Testis (tissue), 3 donors: ENCODE data around the gene WT1. TPM values are rescaled to one million over a fixed set of nuclear protein-coding genes. Genes with fewer than 3 reads are reported as not detected.

ENCODE experiments used
- DNase-seq: peaks from one replicate; pipeline ENCODE4 v3.0.0-alpha.2; 2019
- H3K27ac ChIP-seq, 2 donors: fragments of 200-600 bp; sonication (generic); one replicate each; pipeline ENCODE4 v1.5.1; 2019
- H3K27me3 ChIP-seq: fragments of 200-600 bp; sonication (generic); one replicate; pipeline ENCODE4 v1.5.1; 2019
- H3K36me3 ChIP-seq: fragments of 200-600 bp; sonication (generic); one replicate; pipeline ENCODE4 v1.5.1; 2017; ENCODE audit warnings: low read depth; ENCODE audit errors: missing control alignments
- H3K4me1 ChIP-seq: fragments of 200-600 bp; sonication (generic); one replicate; pipeline ENCODE4 v1.5.1; 2019
- H3K4me3 ChIP-seq, 2 donors: fragments of 200-600 bp; sonication (generic); one replicate each; pipeline ENCODE4 v1.5.1; 2017 to 2019
- H3K9me3 ChIP-seq: fragments of 200-600 bp; sonication (generic); one replicate; pipeline ENCODE4 v1.5.1; 2017
- POLR2A ChIP-seq: fragments of 450-650 bp; IDR thresholded peaks from one replicate; pipeline ENCODE4 v1.6.1; 2017; ENCODE audit warnings: antibody characterized with exemption, mild to moderate bottlenecking, moderate library complexity
- WGBS, 2 donors: methylation state at CpG; one replicate each; pipeline ENCODE4 v1.1.5; 2018; 5-methylcytosine and 5-hydroxymethylcytosine counted together
- intact Hi-C: fragments of 100-400 bp; cut with DNase I; formaldehyde crosslinking; loops from one replicate; pipeline ENCODE4 v1.15.1; 2023; ENCODE audit warnings: low total_unique reads
- polyA plus RNA-seq: library from polyadenylated mRNA; stranded (reverse); fragments of 350-450 nt; fragmentation: Illumina TruSeq; extraction: RNeasy Lipid Tissue Mini Kit (QIAGEN cat#74804); gene quantifications from one replicate; pipeline ENCODE4 v1.2.3, GENCODE V29; 2014; ENCODE audit warnings: low read depth, low replicate concordance; ENCODE audit not compliant: insufficient read depth
- total RNA-seq, 2 donors: library from RNA; depleted of rRNA; stranded (reverse); fragments of >200 nt; gene quantifications; one replicate each; pipeline ENCODE4 v1.2.3, GENCODE V29; 2016
- TF ChIP-seq, protein P1 (sequence below), 3 experiments: fragments of 450-650 bp in 2 of 3; fragments of 200-600 bp in 1 of 3; sonication (generic) in 1 of 3; IDR thresholded peaks; one replicate each; pipeline ENCODE4 v1.5.1; 2016 to 2019; ENCODE audit warnings: antibody characterized with exemption in 3 of 3, mild to moderate bottlenecking in 2 of 3, moderate library complexity in 1 of 3

Gene WT1
- total and polyA plus RNA-seq, 3 donors from 2014 or later: 62.2 to 278 (median 189) TPM

DNA sequence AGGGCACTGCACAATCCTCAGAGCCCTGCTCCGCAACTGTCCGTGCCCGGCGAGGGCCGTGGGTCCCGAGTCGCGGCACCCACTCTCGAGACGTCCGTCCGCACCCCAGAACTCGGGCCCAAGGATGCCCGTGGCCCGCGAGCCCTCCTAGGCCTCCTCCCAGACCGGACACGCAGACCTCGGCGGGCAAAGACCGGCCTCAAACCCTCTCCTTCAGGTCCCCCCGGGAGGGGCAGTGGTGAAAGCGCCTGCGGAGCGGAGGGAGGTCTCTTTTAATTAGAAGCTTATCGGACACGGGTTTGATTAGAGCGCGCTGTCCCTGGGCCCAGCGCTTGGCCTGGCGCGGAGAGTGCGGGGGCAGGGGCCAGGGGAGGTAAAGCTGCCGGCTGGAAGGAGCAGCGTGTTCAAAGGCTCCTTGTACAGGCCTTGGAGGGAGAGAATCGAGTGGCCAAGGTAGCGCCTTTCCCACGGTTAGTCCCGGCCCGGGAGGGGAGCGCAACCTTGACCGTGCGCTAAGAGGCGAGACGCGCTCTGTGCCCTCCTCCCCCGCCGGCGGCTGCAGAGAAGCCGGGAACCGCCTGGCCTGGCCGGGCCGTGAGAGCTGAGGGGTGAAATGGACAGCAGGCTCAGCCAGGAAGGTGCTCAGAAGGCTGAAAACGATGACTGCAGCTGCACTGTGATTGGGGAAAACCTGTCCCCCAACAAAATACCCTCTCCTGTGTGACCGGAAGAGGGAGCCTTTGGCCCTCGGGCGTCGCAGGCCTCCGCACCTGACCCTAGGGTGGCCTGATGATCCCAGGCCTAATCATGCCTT is 4.6 kb downstream of the WT1 start:
- Histone ChIP-seq H3K4me3 (peak overlapping the region; percentile 41 to 75), H3K27ac (peak overlapping the region; percentile 81 to 91), H3K27me3 (no peaks in the 10 kb centered on the region), H3K9me3 (no peaks in the 10 kb centered on the region), H3K36me3 (no peaks in the 10 kb centered on the region), H3K4me1 (peaks cover 7% of the 10 kb centered on the region)
- no peak for TF ChIP-seq POLR2A
- TF ChIP-seq, protein P1, sequence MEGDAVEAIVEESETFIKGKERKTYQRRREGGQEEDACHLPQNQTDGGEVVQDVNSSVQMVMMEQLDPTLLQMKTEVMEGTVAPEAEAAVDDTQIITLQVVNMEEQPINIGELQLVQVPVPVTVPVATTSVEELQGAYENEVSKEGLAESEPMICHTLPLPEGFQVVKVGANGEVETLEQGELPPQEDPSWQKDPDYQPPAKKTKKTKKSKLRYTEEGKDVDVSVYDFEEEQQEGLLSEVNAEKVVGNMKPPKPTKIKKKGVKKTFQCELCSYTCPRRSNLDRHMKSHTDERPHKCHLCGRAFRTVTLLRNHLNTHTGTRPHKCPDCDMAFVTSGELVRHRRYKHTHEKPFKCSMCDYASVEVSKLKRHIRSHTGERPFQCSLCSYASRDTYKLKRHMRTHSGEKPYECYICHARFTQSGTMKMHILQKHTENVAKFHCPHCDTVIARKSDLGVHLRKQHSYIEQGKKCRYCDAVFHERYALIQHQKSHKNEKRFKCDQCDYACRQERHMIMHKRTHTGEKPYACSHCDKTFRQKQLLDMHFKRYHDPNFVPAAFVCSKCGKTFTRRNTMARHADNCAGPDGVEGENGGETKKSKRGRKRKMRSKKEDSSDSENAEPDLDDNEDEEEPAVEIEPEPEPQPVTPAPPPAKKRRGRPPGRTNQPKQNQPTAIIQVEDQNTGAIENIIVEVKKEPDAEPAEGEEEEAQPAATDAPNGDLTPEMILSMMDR (IDR thresholded peaks at IDR 0.05): peak in 1 of 3 experiments; percentile 1
- 8 to 22% methylated on average over 16 to 59 of the region's 59 CpGs for WGBS, 2 donors
- DNase-seq: peak; percentile 92
- intact Hi-C loops: no loop called here

DNA sequence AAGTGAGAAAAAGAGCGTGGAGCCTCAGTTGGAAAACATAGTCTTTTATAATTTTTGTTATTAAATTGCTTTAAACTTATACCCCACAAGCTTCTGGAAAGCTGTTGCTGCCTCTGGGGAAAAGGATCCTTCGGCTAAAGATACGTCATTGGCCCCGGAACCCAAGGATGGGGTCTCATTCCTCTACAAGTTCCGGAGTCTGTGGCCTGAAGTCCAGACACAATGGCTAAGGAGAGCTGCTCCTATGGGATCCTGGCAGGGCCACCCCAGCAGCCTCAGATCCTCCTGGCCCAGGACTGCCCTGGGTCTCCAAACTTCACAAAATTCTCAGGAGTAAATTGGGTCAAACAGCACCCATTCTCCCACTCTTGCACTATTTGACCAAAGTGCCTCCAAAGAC is 5.9 kb downstream of the WT1 start:
- TF ChIP-seq, protein P1 (IDR thresholded peaks at IDR 0.05): no peak
- TF ChIP-seq POLR2A: no peak
- WGBS, 2 donors: 51 to 56% methylated on average over 3 to 5 of the region's 5 CpGs
- peaks cover 7% of the 10 kb centered on the region for H3K4me1 ChIP-seq
- no peaks in the 10 kb centered on the region for H3K9me3 ChIP-seq
- DNase-seq: no peak
- H3K27ac ChIP-seq: peak overlapping the region; percentile 81 to 91
- no peaks in the 10 kb centered on the region for H3K36me3 ChIP-seq
- intact Hi-C loops: no loop called here
- no peaks in the 10 kb centered on the region for H3K27me3 ChIP-seq
- peak overlapping the region; percentile 41 to 75 for H3K4me3 ChIP-seq

DNA sequence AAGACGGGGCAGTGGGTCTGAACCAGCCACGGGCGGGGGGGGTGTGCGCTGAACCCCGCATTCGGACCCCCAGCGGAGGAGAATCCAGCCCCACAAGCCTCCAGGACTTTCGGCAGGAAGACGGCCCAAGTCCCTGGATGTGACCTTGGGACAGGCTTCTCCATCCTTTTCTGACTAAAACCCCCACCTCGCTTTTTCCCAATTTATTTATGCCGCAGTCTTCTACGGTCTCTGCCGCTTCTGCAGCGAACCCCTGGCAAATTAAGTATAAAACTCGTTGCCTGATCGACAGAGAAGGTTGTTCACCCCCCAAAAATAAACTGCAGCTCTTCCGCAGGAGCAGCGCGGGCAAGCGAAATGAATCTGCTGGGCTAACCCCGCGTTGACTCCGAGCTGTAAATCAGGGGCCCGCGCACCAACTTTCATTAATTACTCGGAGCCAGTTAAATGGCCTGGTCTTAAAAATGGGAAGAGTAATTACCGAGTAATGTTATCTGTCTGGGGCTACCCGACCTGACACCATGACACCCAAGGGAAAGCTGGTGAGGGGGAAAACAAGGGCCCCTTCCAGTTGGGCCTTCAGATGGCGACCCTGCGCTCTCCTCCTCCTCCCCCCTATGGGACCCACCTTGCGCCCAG is 6.6 kb downstream of the WT1 start:
- Histone ChIP-seq H3K27ac (peak overlapping the region; percentile 81 to 91), H3K4me3 (peak overlapping the region in 1 of 2 donors; percentile 75), H3K27me3 (no peaks in the 10 kb centered on the region)

DNA sequence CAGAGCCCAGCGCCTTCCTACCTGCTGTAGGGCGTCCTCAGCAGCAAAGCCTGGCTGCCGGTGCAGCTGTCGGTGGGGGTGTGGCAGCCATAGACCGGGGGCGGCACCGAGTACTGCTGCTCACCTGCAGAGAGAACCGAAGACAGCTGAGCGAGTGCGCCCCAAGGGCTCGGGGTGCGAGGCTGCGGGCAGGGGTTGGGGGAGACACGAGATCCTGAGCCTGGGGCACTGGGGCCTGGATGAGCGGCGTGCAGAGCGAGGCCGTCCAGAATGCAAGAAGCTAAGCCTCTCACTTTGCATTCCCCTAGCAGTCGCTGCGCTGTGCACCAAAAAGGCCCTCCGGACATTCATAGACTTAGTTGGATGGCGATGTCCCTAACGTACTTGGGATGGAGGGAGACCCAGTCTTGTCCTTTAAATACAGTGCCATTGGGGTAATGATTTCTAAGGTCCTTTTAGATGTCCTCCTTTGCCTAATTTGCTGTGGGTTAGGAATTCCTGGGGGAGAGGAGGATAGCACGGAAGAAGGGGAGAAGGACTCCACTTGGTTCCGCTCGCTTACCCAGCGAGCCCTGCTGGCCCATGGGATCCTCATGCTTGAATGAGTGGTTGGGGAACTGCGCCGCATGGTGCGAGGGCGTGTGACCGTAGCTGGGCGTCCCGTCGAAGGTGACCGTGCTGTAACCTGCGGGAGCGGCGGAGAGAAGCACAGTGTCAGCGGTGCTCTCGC is 7.2 kb downstream of the WT1 start:
- peak overlapping the region; percentile 81 to 91 for H3K27ac ChIP-seq
- WGBS, 2 donors: 47 to 81% methylated on average over 23 to 40 of the region's 41 CpGs
- TF ChIP-seq, protein P1 (IDR thresholded peaks at IDR 0.05): no peak
- TF ChIP-seq POLR2A: no peak
- H3K27me3 ChIP-seq: no peaks in the 10 kb centered on the region
- H3K9me3 ChIP-seq: no peaks in the 10 kb centered on the region
- intact Hi-C loops: no loop called here
- H3K36me3 ChIP-seq: no peaks in the 10 kb centered on the region
- H3K4me1 ChIP-seq: peaks cover 9% of the 10 kb centered on the region
- peak overlapping the region in 1 of 2 donors; percentile 75 for H3K4me3 ChIP-seq
- no peak for DNase-seq

More for the DNA sequence above, 6.6 kb downstream of the WT1 start:
- Histone ChIP-seq H3K4me1 (peaks cover 7% of the 10 kb centered on the region), H3K9me3 (no peaks in the 10 kb centered on the region), H3K36me3 (no peaks in the 10 kb centered on the region)
- DNase-seq: no peak
- intact Hi-C loops: no loop called here
- WGBS, 2 donors: 36 to 39% methylated on average over 24 to 31 of the region's 31 CpGs
- TF ChIP-seq, protein P1 (IDR thresholded peaks at IDR 0.05): no peak
- TF ChIP-seq POLR2A: no peak
